ENCODE data around the gene SELENOI.
"Not testable (repeated sequence)": the region's sequence is repeated elsewhere in the genome, so short reads cannot be mapped to it uniquely, and the experiment has no call there.

The SELENOI gene

GRCh38 chr2:26302846-26303245, 43.1 kb upstream of the SELENOI start:
- TF ChIP-seq EZH2phosphoT487 (IDR thresholded peaks at IDR 0.05; ENCODE audit: borderline replicate concordance, low read length) = no peak
- no peak for TF ChIP-seq CTCF (IDR thresholded peaks at IDR 0.05; ENCODE audit: low read depth, low read length, poor library complexity, severe bottlenecking)
- Histone ChIP-seq H3K4me3 (ENCODE audit: low read length) (no peak overlapping the region), H3K27me3 (ENCODE audit: control insufficient read depth, low read length) (peaks cover 16% of the 10 kb centered on the region)

GRCh38 chr2:26305094-26305493, 40.8 kb upstream of the SELENOI start:
- H3F3A ChIP-seq (ENCODE audit: control insufficient read depth, insufficient read depth); H3K27me3 ChIP-seq (ENCODE audit: control insufficient read depth, low read length); H3K4me3 ChIP-seq (ENCODE audit: low read length); H3K4me1 ChIP-seq (ENCODE audit: control insufficient read depth, low read length); H3K36me3 ChIP-seq (ENCODE audit: control insufficient read depth, low read length); H4K20me1 ChIP-seq (ENCODE audit: control insufficient read depth, insufficient read depth, low read depth, low read length); H3K79me2 ChIP-seq (ENCODE audit: control insufficient read depth, low read length); H3K27ac ChIP-seq (ENCODE audit: low read depth, low read length); H3K9me2 ChIP-seq (replicated peaks; ENCODE audit: control insufficient read depth, low read length); H3K9me3 ChIP-seq (ENCODE audit: control insufficient read depth, insufficient read depth, low read length); H3K4me2 ChIP-seq (ENCODE audit: low read length): not testable (repeated sequence)

More at GRCh38 chr2:26302846-26303245, 43.1 kb upstream of the SELENOI start:
- H3K36me3 ChIP-seq (ENCODE audit: control insufficient read depth, low read length) = no peaks in the 10 kb centered on the region
- H3K4me1 ChIP-seq (ENCODE audit: control insufficient read depth, low read length) = peaks cover 16% of the 10 kb centered on the region
- no peak overlapping the region for H3K27ac ChIP-seq (ENCODE audit: low read depth, low read length)
- H3K9me2 ChIP-seq (replicated peaks; ENCODE audit: control insufficient read depth, low read length) = no peaks in the 10 kb centered on the region
- H4K20me1 ChIP-seq (ENCODE audit: control insufficient read depth, insufficient read depth, low read depth, low read length) = no peaks in the 10 kb centered on the region
- H3K79me2 ChIP-seq (ENCODE audit: control insufficient read depth, low read length) = no peaks in the 10 kb centered on the region
- no peaks in the 10 kb centered on the region for H3F3A ChIP-seq (ENCODE audit: control insufficient read depth, insufficient read depth)
- no peak overlapping the region for H3K4me2 ChIP-seq (ENCODE audit: low read length)
- no peaks in the 10 kb centered on the region for H3K9me3 ChIP-seq (ENCODE audit: control insufficient read depth, insufficient read depth, low read length)

GRCh38 chr2:26305540-26305939, 40.4 kb upstream of the SELENOI start:
- H3K9me3 ChIP-seq (ENCODE audit: control insufficient read depth, insufficient read depth, low read length) = no peaks in the 10 kb centered on the region
- no peaks in the 10 kb centered on the region for H3K36me3 ChIP-seq (ENCODE audit: control insufficient read depth, low read length)
- TF ChIP-seq EZH2phosphoT487 (IDR thresholded peaks at IDR 0.05; ENCODE audit: borderline replicate concordance, low read length) (no peak), CTCF (IDR thresholded peaks at IDR 0.05; ENCODE audit: low read depth, low read length, poor library complexity, severe bottlenecking) (no peak)
- H3K79me2 ChIP-seq (ENCODE audit: control insufficient read depth, low read length) = no peaks in the 10 kb centered on the region
- H4K20me1 ChIP-seq (ENCODE audit: control insufficient read depth, insufficient read depth, low read depth, low read length) = no peaks in the 10 kb centered on the region
- no peaks in the 10 kb centered on the region for H3F3A ChIP-seq (ENCODE audit: control insufficient read depth, insufficient read depth)
- no peak overlapping the region for H3K27ac ChIP-seq (ENCODE audit: low read depth, low read length)
- H3K4me3 ChIP-seq (ENCODE audit: low read length) = no peak overlapping the region
- no peak overlapping the region for H3K4me2 ChIP-seq (ENCODE audit: low read length)
- H3K4me1 ChIP-seq (ENCODE audit: control insufficient read depth, low read length) = no peaks in the 10 kb centered on the region
- H3K9me2 ChIP-seq (replicated peaks; ENCODE audit: control insufficient read depth, low read length) = no peaks in the 10 kb centered on the region
- no peaks in the 10 kb centered on the region for H3K27me3 ChIP-seq (ENCODE audit: control insufficient read depth, low read length)

- Histone ChIP-seq H3K4me1 (ENCODE audit: control insufficient read depth, low read length) (no peaks in the 10 kb centered on the region), H3K27ac (ENCODE audit: low read depth, low read length) (no peak overlapping the region), H3K9me2 (replicated peaks; ENCODE audit: control insufficient read depth, low read length) (no peaks in the 10 kb centered on the region), H3K79me2 (ENCODE audit: control insufficient read depth, low read length) (no peaks in the 10 kb centered on the region), H3F3A (ENCODE audit: control insufficient read depth, insufficient read depth) (no peaks in the 10 kb centered on the region), H3K4me3 (ENCODE audit: low read length) (no peak overlapping the region), H4K20me1 (ENCODE audit: control insufficient read depth, insufficient read depth, low read depth, low read length) (no peaks in the 10 kb centered on the region), H3K36me3 (ENCODE audit: control insufficient read depth, low read length) (no peaks in the 10 kb centered on the region), H3K4me2 (ENCODE audit: low read length) (no peak overlapping the region), H3K27me3 (ENCODE audit: control insufficient read depth, low read length) (no peaks in the 10 kb centered on the region), H3K9me3 (ENCODE audit: control insufficient read depth, insufficient read depth, low read length) (no peaks in the 10 kb centered on the region)
- TF ChIP-seq EZH2phosphoT487 (IDR thresholded peaks at IDR 0.05; ENCODE audit: borderline replicate concordance, low read length) (no peak), CTCF (IDR thresholded peaks at IDR 0.05; ENCODE audit: low read depth, low read length, poor library complexity, severe bottlenecking) (no peak)
Observed at GRCh38 chr2:26309921-26310320, 36.0 kb upstream of the SELENOI start.

All from DOHH2 (cell line).